GM11168 (cell line): Measurements from ENCODE around the gene TSR3.
"Not testable (repeated sequence)": the region's sequence is repeated elsewhere in the genome, so short reads cannot be mapped to it uniquely, and the experiment has no call there.

Experiments
- in situ Hi-C: fragments of 300-500 bp; cut with MboI; formaldehyde crosslinking; loops from one replicate; pipeline ENCODE4 v1.12.0; 2022; ENCODE audit warnings: low sequenced_read_pairs; ENCODE audit not compliant: unreplicated experiment

Gene TSR3

GRCh38 chr16:1340730-1341494 lies 10.8 kb downstream of the TSR3 start:
- in situ Hi-C loops, result no loop called here

- in situ Hi-C loops, result no loop called here
These were observed 12.6 kb downstream of the TSR3 start for GRCh38 chr16:1338855-1339675.

- in situ Hi-C loops, result no loop called here
These were observed 13.5 kb downstream of the TSR3 start for GRCh38 chr16:1338119-1338730.

GRCh38 chr16:1337486-1337885 lies 14.2 kb downstream of the TSR3 start:
- in situ Hi-C loops, result no loop called here

- in situ Hi-C loops, result no loop called here
These were observed 15.1 kb downstream of the TSR3 start for GRCh38 chr16:1336619-1337018.

GRCh38 chr16:1335996-1336395 lies 15.7 kb downstream of the TSR3 start:
- in situ Hi-C loops, result no loop called here

- in situ Hi-C loops, result no loop called here
These were observed 16.3 kb downstream of the TSR3 start for GRCh38 chr16:1335211-1335971.

GRCh38 chr16:1334739-1335138 lies 16.9 kb downstream of the TSR3 start:
- in situ Hi-C loops, result no loop called here

GRCh38 chr16:1333854-1334700 lies 17.6 kb downstream of the TSR3 start:
- in situ Hi-C loops, result no loop called here

- in situ Hi-C loops, result no loop called here
These were observed 18.4 kb downstream of the TSR3 start, which contains the start of gene BAIAP3 for GRCh38 chr16:1333149-1333812. TSS of gene BAIAP3 (plus strand) at chr16:1333645. CDS start at chr16:1338550, 4,905 bp downstream.

GRCh38 chr16:1332618-1333148 lies 19.0 kb downstream of the TSR3 start:
- in situ Hi-C loops, result no loop called here

- in situ Hi-C loops, result no loop called here
These were observed 19.7 kb downstream of the TSR3 start for GRCh38 chr16:1331712-1332617.

- in situ Hi-C loops, result no loop called here
These were observed 20.6 kb downstream of the TSR3 start for GRCh38 chr16:1330931-1331711.

- in situ Hi-C loops, result no loop called here
These were observed 21.3 kb downstream of the TSR3 start for GRCh38 chr16:1330260-1330914.

- in situ Hi-C loops, result not testable (repeated sequence)
These were observed 22.7 kb downstream of the TSR3 start for GRCh38 chr16:1328961-1329360.

GRCh38 chr16:1328136-1328535 lies 23.5 kb downstream of the TSR3 start:
- in situ Hi-C loops, result not testable (repeated sequence)

GRCh38 chr16:1327619-1327947 lies 24.1 kb downstream of the TSR3 start:
- in situ Hi-C loops, result no loop called here
